Non-pigmented ciliary epithelial cell (primary cell): ENCODE results near the gene SPEM3.

Source experiments
- DNase-seq: peaks from one replicate; pipeline ENCODE4 v3.0.0-alpha.2; 2010; ENCODE audit warnings: low read depth

Gene SPEM3

DNA sequence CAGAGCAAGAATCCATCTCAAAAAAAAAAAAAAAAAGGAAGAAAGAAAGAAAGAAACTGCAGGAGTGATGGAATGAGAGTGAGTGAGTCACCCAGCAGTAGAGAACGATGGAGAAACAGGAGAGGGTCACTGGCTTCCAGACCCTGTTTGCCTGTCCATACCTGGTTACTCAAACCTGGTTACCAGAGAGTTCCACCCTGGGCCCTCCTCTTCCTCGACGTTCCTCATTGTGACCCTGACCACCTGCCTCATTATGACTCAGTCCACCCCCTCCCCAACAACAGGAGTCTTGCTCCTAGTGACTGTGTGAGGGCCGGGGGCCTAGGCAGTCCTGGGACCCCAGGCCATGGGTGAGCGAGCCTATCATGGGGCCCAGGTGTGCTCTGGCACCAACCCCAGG, at the start of gene SPEM3:
TSS of gene SPEM3 (plus strand) at position 301 of the 400 bp plus-strand sequence. CDS start at position 347, 46 bp downstream.
- DNase-seq = no peak

DNA sequence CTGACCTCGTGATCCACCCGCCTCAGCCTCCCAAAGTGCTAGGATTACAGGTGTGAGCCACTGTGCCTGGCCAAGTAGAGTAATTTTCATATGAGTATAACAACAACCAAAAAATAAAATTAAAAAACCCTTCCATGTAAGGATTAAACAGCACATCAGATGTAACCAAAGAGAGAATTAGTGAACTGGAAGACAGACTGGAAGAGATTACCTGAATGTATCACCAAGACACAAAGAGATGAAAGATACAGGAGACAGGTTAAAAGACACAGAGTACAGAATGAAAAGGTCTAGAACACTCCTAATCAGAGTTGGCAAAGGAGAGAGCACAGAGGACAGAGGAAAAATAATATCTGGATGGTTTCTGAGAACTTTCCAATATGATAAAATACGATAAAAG, 49.5 kb upstream of the SPEM3 start:
- DNase-seq = no peak

DNA sequence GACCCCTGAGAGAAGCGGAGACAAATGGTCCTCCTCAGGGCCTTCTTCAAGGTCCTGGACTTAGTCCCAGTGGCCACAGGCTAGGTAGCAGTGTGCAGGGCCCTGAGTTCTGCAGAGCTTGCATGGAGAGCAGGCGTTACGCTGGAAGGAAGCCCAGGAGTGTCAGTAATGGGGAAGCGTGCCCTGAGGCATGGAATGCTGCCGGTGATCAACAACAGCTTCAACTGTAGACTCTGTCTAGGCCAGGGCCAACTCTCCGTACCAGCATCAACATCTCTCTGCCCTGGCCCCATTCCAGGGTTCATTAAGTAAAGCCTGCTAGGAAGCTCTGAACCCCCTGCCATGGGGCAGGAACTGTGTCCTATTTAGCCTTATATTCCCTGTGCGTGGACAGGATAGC, 48.3 kb upstream of the SPEM3 start:
- no peak for DNase-seq

DNA sequence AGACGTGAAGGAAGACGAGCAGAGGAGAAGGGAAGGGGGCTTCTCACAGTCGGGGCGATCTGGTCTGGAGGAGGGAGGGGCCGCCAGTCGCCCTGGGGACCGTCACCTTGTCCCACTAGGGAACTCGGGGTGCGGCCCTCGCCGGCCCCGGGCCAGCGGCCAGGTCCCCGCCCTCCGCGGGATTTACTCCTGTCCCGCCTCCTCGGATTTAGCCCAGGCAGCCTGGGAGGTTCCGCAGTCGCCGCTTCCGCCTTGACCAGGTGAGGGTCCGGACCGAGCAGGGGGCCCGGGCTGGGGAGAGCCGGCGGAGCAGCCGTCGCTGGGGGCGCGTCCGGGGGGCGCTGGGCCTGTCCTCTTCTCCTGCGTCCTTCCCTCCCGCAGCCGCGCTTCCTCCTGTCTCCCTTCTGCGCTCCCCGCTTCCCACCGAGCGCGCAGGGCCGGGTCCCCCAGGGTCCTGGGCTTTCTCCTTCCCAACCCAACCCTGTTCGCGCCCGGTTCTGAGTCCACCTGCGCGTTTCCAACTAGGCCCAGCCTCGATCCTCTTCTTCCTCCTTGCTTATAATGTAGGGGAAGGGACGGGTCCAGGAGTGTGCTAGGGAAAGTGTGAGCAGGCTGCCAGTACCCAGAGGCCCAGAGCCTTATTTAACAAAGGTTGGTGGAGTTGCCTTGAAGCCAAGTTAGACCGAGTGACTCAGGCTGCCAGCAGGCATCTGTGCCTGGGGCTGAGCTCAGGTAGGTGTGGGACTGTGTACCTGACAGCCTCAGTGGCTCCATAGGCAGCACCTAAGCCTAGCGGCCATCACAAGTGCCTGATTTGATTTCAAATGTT, 47.6 kb upstream of the SPEM3 start, which contains the start of gene TNK1:
TSS of gene TNK1 (plus strand) at position 235 of the 829 bp plus-strand sequence. CDS start 1,838 bp downstream, outside the sequence.
- no peak for DNase-seq

DNA sequence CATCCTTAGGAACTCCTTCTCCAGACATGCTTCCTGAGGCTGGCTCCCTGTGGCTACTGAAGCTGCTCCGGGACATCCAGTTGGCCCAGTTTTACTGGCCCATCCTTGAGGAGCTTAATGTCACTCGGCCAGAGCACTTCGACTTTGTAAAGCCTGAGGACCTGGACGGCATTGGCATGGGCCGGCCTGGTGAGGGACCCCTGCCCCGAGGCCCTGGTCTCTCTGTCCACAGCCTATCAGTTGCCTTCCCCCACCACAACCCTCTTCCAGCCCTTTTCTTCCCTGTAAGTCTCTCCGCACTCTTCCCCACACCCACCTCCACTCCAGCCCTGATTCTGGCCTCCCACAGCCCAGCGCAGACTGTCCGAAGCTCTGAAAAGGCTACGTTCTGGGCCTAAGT, 45.8 kb upstream of the SPEM3 start:
- no peak for DNase-seq

DNA sequence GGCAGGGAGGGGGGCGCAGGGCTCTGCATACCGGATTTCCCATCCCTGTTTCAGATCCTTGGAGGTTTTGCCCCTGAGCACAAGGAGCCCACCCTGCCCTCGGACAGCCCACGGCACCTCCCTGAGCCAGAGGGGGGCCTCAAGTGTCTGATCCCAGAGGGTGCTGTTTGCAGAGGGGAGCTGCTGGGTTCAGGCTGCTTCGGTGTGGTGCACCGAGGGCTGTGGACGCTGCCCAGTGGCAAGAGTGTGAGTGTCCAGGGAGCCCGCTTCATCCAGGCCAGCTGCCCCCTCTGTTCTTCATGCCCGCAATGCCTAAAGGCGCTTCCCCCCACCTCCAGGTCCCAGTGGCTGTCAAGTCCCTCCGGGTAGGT, 45.3 kb upstream of the SPEM3 start:
- no peak for DNase-seq

DNA sequence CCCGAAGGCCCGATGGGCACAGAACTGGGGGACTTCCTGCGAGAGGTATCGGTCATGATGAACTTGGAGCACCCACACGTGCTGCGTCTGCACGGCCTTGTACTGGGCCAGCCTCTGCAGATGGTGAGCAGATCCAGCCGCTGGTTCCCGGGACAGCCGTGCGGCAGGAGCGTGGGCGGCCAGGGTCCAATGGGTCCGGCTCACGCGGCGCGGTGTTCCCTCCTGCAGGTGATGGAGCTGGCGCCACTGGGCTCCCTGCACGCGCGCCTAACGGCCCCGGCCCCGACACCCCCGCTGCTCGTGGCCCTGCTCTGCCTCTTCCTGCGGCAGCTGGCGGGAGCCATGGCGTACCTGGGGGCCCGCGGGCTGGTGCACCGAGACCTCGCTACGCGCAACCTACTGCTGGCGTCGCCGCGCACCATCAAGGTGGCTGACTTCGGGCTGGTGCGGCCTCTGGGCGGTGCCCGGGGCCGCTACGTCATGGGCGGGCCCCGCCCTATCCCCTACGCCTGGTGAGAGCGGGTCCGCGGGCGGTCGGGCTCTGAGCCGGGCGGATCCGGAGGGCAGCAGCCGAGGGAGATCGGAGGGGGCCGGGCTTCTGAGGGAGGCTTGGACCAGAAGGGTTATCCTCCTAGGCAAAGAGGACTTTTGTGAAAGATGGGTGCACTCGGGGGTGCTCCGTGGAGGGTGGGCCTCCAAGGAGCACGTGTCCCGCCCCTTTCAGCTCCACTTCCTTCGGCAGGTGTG, 44.7 kb upstream of the SPEM3 start:
- no peak for DNase-seq

DNA sequence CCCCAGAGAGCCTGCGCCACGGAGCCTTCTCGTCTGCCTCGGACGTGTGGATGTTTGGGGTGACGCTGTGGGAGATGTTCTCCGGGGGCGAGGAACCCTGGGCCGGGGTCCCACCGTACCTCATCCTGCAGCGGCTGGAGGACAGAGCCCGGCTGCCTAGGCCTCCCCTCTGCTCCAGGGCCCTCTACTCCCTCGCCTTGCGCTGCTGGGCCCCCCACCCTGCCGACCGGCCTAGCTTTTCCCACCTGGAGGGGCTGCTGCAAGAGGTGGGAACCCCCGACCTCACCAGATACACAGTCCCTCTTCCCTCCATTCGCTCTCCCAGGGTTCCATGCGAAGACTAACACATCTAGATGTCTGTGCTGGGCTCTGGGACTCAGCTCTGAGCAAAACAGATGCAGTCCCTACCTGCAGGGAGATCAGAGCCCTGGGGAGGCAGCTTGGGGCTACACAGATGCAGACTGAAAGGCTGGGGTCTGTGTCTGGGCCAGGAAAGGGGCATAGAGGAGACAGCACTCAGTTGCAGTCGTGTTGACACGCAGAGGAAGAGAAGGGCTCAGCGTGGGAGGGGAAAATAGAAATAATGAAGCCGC, 44.1 kb upstream of the SPEM3 start:
- no peak for DNase-seq

DNA sequence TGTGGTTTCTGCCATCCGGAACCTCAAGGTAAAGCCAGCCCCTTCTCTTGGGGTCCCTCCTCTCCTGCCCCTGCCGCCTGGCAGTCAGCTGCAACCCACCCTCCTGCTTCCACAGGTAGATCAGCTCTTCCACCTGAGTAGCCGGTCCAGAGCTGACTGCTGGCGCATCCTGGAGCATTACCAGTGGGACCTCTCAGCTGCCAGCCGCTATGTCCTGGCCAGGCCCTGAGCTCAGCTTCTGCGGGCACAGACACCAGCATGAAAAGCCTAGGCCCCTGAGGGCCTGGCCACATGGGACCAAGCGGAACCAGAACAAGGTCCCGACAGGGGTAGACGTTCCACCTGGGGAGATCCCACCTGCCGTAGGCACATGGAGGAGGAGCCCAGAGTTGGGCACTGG, 39.8 kb upstream of the SPEM3 start:
- no peak for DNase-seq

DNA sequence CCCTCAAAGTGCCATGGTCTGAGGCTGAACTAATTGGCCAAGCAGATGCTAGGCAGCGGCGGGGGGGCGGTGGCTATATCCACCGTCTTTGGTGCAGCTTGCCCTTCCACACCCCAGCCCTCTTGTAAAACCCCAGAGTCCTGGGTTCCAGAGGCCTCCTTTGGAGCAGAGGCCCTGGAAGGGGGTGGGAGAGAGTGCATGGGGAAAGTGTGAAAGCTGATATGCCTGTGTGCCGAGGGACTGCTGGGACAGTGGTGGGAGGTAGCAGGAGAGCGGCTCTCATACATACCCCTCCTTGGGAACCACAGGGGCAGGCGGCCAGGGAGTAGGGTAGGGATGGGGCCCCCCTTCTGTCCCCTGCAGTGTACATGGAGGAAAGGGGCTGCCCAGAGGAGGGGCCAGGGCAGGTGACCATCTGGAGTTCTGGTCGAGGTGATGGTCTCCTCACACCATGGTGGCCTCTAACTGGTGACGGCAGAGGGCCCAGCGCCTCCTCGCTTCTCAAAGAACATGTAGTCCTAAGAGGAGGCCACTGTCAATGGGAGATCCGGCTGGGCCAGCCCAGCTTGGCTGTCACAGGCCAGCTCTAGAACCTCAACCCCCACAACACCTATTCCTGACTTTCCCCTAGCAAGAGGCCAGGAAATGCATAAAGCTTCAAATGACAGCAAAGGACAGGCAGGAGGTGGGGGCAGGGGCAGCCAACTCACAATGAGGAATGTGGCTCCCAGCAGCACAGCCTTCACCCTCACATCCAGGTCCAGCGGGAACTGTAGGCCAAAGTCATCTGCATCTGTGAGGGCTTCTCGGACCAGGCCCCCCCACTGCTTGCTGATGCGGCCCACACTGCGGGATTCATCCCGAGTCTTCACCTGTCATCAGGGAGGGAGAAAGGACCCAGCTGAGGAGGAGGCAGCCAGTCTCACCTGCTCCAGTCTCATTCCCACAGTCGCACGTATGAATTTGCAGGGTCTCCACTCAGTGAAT, 38.4 kb upstream of the SPEM3 start:
- DNase-seq = no peak

DNA sequence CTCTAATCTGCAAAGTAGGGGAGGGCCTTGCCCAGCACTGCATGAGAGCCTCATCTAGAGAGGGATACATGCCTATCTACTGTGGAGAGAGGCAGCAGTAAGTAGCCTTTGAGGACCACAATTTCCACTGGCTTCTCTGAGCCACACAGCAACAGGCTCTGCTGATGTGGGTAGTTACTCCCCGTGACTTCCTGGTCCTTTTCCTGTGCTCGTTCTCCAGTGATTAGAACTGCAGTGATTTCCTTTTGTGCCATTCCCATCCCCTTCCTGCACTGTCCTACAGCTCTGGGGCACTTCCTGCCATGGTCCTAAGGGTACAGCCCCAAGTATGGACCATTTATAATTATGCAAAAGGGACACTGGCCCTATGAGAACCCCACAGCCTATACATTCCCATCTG, 37.4 kb upstream of the SPEM3 start:
- no peak for DNase-seq

DNA sequence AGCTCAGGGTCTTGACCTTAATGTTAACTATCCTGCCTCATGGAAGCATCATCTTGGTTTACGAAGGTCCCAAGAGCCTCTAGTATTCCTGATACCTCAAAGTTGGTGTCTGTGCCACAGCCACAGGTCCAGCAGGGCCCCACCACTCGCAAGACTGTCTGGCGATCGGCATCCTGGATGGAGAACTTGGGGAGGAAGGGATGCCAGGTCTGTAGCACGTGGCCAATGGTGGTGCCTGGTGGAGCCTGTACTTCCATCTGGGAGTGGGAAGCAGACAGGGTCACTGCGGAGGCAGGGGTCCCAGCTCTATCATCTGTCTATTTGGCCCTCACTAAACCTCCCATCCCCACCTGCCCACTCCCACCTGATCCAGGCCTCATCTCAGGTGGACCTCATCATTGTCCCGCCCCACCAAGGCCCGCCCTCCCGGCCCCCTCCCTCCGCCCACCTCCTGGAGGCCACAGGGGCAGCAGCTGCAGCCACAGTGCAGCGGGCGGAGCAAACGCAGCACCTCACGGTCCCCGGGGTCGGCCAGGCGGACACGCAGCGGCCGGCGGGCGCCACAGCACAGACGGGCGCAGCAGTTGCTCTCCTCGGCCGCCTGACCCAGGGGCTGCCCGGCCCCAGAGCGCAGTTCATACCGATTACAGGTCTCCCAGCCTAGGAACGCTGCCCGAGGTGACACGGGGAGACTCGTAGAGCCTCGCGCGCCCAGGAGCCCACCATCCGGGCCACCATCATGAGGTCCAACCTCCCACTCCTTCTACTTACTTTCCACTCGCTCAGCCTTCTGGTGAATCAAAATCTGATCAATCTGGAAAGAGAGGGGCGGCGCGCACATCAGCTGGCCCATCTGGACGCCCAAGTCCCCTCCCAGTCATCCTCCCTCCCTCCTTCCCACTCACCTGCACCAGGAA, 35.7 kb upstream of the SPEM3 start:
- no peak for DNase-seq

DNA sequence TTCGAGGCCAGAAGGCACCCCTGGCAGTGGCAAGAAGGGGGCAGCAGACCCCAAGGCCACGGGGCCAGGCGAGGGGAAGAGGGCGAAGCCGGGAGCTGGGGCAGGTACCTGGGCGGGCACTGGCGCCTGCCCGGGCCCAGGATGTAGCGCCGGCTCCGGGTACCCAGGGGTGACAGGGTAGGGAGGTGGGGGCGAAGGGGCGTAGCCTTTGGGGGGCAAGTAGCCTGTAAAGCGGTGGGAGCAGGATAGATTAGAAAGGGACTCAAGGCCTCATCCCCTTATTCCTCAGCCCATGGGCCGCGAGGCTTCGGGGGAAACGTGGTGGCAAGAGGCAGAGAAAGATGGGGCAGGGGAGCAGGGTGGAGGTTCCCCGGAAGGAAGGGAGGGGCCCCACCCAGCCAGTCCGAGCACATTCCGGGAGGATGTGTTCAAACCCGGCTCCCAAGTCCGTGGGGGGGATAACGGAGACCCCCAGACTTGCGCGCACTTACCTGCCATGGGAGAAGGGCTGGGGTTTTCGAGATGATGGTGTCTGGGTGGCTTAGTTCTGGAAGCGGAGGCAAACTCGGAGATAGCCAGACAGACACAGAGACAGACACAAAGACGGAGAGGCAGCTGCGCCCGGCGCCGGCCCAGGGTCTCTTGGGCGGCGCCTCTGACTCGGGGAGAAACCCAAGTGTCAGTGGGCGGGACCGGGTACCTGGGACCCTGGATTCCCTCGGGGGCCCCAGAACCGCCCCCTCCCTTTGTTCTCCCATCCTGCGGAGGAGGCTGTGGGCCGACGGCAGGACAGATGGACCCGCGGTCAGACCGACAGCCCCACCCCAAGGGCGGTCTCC, 34.8 kb upstream of the SPEM3 start:
- DNase-seq = no peak

DNA sequence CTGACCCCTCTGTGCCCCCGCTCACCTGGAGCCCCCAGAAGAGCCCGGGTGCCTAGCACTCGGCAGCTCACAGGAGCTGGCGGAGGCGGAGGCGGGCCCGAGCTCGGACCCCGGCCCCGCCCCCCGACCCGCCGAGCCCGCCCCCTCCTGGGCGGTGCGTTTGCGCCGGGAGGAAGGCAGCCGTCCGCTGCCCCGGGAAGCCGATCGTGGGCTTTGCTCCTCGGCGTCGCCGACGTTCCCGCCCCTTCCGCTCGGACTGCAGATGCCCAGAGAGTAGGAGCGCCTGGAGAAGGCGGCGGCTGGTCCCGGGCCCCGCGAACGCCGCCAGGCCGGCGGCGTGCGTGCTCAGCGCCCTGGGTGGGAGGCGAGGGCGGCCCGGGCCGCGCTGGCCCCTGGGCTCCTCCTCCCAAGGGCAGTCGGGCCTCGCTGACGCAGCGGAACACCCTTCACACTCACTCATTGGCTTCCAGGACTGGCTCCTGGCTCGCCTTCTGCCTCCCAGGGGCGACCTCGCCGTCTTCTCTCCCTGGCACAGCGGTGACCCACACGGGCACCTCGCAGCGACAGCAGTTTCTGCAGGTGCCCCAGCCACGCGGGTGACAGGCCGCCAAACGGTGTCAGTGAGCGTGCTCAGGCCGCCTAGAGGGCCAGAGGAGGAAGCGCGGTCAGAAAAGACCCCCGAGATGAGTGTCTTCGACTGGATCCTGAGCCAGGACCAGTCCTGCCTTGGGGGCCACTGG, 34.0 kb upstream of the SPEM3 start, which contains the start of gene PLSCR3:
TSS of gene PLSCR3 (minus strand) at position 74 of the 740 bp plus-strand sequence. CDS start 415 bp downstream, outside the sequence.
- DNase-seq = peak; percentile 31

DNA sequence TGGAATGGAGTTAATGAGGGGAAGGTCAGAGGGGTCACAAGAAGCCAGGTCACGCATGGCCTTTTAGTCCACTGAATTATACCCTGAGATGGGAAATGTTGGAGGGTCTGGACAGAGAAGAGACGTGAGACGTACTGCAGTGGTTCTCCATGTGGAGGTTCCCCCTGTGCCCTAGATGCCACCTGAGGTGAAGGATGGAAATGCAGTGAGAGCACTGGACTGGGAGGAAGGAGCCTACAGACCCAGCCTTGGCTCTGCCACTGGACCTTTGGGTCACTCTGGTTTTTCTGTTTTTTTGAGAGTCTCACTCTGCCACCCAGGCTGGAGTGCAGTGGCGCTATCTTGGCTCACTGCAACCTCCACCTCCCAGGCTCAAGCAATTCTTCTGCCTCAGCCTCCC, 32.5 kb upstream of the SPEM3 start:
- DNase-seq = no peak

DNA sequence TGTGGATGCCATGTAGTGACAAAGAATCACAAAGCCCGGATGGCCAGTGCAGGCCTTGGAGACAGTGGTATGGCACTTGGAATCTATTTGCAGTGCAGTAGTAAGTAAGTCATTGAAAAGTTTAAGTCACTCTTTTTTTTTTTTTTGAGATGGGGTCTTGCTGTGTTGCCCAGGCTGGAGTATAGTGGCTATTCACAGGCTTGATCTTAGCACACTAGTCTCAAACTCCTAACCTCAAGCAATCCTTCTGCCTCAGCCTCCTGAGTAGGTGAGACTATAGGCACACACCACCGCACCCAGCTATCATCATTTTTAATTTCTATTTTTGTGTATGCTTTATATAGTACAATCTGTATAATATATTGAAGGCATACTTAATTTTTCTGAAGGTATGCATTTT, 30.0 kb upstream of the SPEM3 start:
- DNase-seq = no peak

DNA sequence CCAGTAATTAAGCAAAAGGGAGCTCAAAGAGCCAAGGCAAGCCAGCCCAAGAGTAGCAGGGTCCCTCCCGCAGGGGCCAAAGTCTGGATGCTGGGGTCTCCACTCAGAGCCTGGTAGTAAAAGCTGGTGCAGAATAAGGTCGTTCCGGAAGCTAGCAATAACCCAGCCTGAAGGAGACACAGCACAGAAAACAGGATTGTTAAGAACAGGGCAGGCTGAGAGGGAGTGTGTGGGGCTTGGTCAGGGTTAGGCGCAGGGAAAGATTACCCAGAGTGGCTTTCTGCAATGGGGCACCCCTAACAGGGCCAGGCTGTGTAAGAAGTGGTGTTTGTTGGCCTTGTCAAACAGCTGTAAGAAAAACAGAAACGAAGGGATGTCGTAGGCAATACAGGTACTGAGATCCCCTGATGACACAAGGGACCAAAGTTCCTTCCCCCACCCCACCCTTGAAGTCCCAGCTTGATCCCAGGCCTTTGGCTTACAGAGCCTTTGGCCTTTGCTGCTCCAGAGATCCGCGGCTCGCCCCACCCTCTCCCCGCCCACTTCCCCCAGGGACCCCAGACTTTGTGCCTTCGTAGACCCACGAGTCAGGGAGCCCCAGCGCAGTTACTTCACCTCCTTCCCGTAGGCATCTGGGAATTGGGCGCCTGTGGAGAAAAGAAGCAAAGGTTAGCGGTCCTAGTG, 25.5 kb upstream of the SPEM3 start:
- no peak for DNase-seq

DNA sequence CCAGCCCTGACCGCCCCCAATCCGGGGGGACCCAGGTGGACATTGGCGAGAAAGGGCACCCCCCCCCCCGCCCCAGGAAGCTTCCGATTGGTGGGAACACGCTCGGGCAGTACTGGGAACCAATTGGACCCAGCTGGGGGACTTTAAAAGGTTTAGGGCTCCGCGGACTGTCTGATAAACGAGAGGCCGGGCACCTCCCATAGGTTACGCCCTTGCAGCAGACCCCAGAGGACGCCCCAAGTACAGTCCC, 25.0 kb upstream of the SPEM3 start:
- DNase-seq = no peak
